ENCODE results near the gene COX6B2.

DNA sequence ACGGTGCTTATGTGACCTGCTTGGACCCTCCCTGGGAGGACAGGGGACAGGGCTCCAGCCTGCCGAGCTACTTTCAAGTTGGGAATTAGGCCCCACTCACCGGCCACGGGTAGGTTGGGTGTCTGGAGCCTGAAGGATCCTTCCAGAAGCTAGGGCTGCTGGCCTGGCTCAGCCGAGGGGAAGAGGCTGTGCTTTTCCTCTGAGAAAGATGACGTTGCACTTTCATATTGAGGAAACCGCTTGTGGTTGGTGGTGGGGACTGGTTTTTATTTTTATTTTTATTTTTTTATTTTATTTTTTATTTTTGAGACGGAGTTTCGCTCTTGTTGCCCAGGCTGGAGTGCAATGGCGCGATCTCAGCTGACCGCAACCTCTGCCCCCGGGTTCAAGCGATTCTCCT is 29.3 kb downstream of the COX6B2 start, which contains the start of gene TMEM150B:
- TF ChIP-seq POLR2AphosphoS5 (IDR thresholded peaks at IDR 0.05; ENCODE audit: borderline replicate concordance, low read depth, low read length) (no peak), EZH2 (IDR thresholded peaks at IDR 0.05) (no peak), FOXP2 (optimal IDR thresholded peaks at IDR 0.05; ENCODE audit: control extremely low read depth, extremely low read length, insufficient read depth) (no peak)

Measured in SK-N-MC (cell line).